H1 (cell line): Measurements from ENCODE around the gene DOK1. TPM values are rescaled to one million over a fixed set of nuclear protein-coding genes. Genes with fewer than 3 reads are reported as not detected.

Experiments
- CTCF ChIA-PET: fragments of 300-600 bp; sonication (Branson Sonifier 250); formaldehyde crosslinking; loops from one replicate; lab custom pipeline; 2021; ENCODE audit not compliant: partially characterized antibody; lab: Charles Lee
- POLR2A ChIA-PET: fragments of 300-600 bp; sonication (Branson Sonifier 250); formaldehyde crosslinking; loops from one replicate; lab custom pipeline; 2021; ENCODE audit warnings: inconsistent platforms; ENCODE audit not compliant: partially characterized antibody; lab: Charles Lee
- DNase-seq, 2 experiments: peaks; one replicate each; pipeline versions ENCODE4 v3.0.0 to v3.0.0-alpha.2; 2010 to 2022; ENCODE audit warnings: low spot score in 2 of 2, low read depth in 1 of 2, mixed read lengths in 1 of 2
- FAIRE-seq: peaks from 2 replicates; lab custom pipeline; 2011; peaks lifted over from hg19 to GRCh38; lab: Jason Lieb, UNC
- H2AFZ ChIP-seq: 2 replicates; pipeline ENCODE4 v1.8.1; 2012; ENCODE audit warnings: low read length, inconsistent platforms
- H2AK5ac ChIP-seq: 2 replicates; pipeline ENCODE4 v1.6.1; 2013; ENCODE audit warnings: low read depth, low read length
- H2BK120ac ChIP-seq: replicated peaks from 2 replicates; pipeline ENCODE3; 2013; ENCODE audit warnings: low read depth, low read length, inconsistent platforms
- H2BK12ac ChIP-seq: 2 replicates; pipeline ENCODE4 v1.6.1; 2013; ENCODE audit warnings: low read depth, low read length
- H2BK15ac ChIP-seq: 2 replicates; pipeline ENCODE4 v1.6.1; 2013; ENCODE audit warnings: low read length
- H2BK20ac ChIP-seq: 2 replicates; pipeline ENCODE4 v1.6.1; 2013; ENCODE audit warnings: low read length
- H2BK5ac ChIP-seq: 2 replicates; pipeline ENCODE4 v1.6.1; 2013; ENCODE audit warnings: low read depth, low read length
- H3K14ac ChIP-seq: 2 replicates; pipeline ENCODE4 v1.6.1; 2013; ENCODE audit warnings: inconsistent platforms; ENCODE audit not compliant: insufficient read length
- H3K18ac ChIP-seq: 2 replicates; pipeline ENCODE4 v1.6.1; 2013; ENCODE audit warnings: low read length; ENCODE audit errors: extremely low read depth
- H3K23ac ChIP-seq: 2 replicates; pipeline ENCODE4 v1.6.1; 2013; ENCODE audit warnings: inconsistent platforms; ENCODE audit not compliant: insufficient read length
- H3K23me2 ChIP-seq: 2 replicates; pipeline ENCODE4 v1.6.1; 2013; ENCODE audit warnings: low read depth, low read length
- H3K27ac ChIP-seq: 2 replicates; pipeline ENCODE4 v1.6.1; 2011; ENCODE audit warnings: low read depth, low read length, inconsistent platforms
- H3K27me3 ChIP-seq, 4 experiments: replicated peaks in 1 of 4; 1 replicate in 1 of 4; 2 replicates in 3 of 4; pipeline versions ENCODE4 v1.6.1 to v1.8.1; 2011 to 2013; ENCODE audit warnings: low read length in 3 of 4, mild to moderate bottlenecking in 3 of 4, inconsistent platforms in 2 of 4, mixed read lengths in 2 of 4, moderate library complexity in 1 of 4; ENCODE audit not compliant: control insufficient read depth in 3 of 4, insufficient read depth in 3 of 4; ENCODE audit errors: extremely low read depth in 1 of 4
- H3K36me3 ChIP-seq, 4 experiments: 2 replicates each; pipeline versions ENCODE4 v1.6.1 to v1.8.1; 2011 to 2013; ENCODE audit warnings: mild to moderate bottlenecking in 4 of 4, low read length in 3 of 4, moderate library complexity in 2 of 4, control low read depth in 1 of 4, inconsistent platforms in 1 of 4; ENCODE audit not compliant: insufficient read depth in 4 of 4, control insufficient read depth in 2 of 4
- H3K4ac ChIP-seq: replicated peaks from 2 replicates; pipeline ENCODE3; 2013; ENCODE audit warnings: low read length, low read depth, mixed read lengths, inconsistent platforms; ENCODE audit not compliant: insufficient read length
- H3K4me1 ChIP-seq, 4 experiments: replicated peaks in 1 of 4; 1 replicate in 1 of 4; 2 replicates in 3 of 4; pipeline versions ENCODE4 v1.6.1 to v1.8.1; 2011 to 2013; ENCODE audit warnings: low read length in 3 of 4, inconsistent platforms in 2 of 4, mixed read lengths in 1 of 4; ENCODE audit not compliant: insufficient read depth in 4 of 4, control insufficient read depth in 3 of 4
- H3K4me2 ChIP-seq, 2 experiments: 2 replicates each; pipeline versions ENCODE4 v1.6.1 to v1.8.1; 2011 to 2013; ENCODE audit warnings: low read depth in 2 of 2, low read length in 2 of 2, control low read depth in 1 of 2, inconsistent platforms in 1 of 2, mild to moderate bottlenecking in 1 of 2; ENCODE audit not compliant: insufficient read depth in 1 of 2
- H3K4me3 ChIP-seq, 4 experiments: fragments of 200-600, 300-600 bp in 1 of 4; sonication (generic), shearing (Covaris generic), sonication (Bioruptor Twin) in 1 of 4; 2 replicates each; pipeline versions ENCODE4 v1.5.1 to v1.8.1; 2011 to 2016; ENCODE audit warnings: low read length in 4 of 4, low read depth in 3 of 4, control low read depth in 2 of 4, inconsistent platforms in 2 of 4, mild to moderate bottlenecking in 2 of 4, mixed read lengths in 1 of 4, moderate library complexity in 1 of 4; ENCODE audit not compliant: insufficient read depth in 2 of 4; ENCODE audit errors: extremely low read depth in 1 of 4
- H3K56ac ChIP-seq: replicated peaks from 2 replicates; pipeline ENCODE3; 2013; ENCODE audit warnings: low read depth, mild to moderate bottlenecking, mixed read lengths, low read length, inconsistent platforms; ENCODE audit not compliant: insufficient read length
- H3K79me1 ChIP-seq: 2 replicates; pipeline ENCODE4 v1.6.1; 2013; ENCODE audit warnings: low read depth, low read length, control low read depth
- H3K79me2 ChIP-seq, 2 experiments: 2 replicates each; pipeline versions ENCODE4 v1.6.1 to v1.8.1; 2012 to 2013; ENCODE audit warnings: low read length in 2 of 2, mild to moderate bottlenecking in 2 of 2, inconsistent platforms in 1 of 2; ENCODE audit not compliant: insufficient read depth in 2 of 2, control insufficient read depth in 1 of 2
- H3K9ac ChIP-seq, 4 experiments: replicated peaks in 1 of 4; 1 replicate in 1 of 4; 2 replicates in 3 of 4; pipeline versions ENCODE4 v1.6.1 to v1.8.1; 2011 to 2013; ENCODE audit warnings: low read depth in 3 of 4, low read length in 3 of 4, control low read depth in 2 of 4, mild to moderate bottlenecking in 2 of 4, moderate library complexity in 2 of 4, inconsistent platforms in 1 of 4; ENCODE audit errors: extremely low read depth in 1 of 4
- H3K9me3 ChIP-seq, 2 experiments: 2 replicates each; pipeline versions ENCODE4 v1.6.1 to v1.8.1; 2012 to 2013; ENCODE audit warnings: mild to moderate bottlenecking in 2 of 2, moderate library complexity in 2 of 2, control low read depth in 1 of 2, inconsistent platforms in 1 of 2, low read depth in 1 of 2, low read length in 1 of 2, mixed read lengths in 1 of 2; ENCODE audit not compliant: insufficient read depth in 2 of 2
- H4K20me1 ChIP-seq, 2 experiments: replicated peaks in 1 of 2; 2 replicates each; pipeline versions ENCODE3 to v1.8.1; 2011 to 2013; ENCODE audit warnings: inconsistent platforms in 2 of 2, low read length in 2 of 2, mild to moderate bottlenecking in 1 of 2; ENCODE audit not compliant: insufficient read depth in 2 of 2, control insufficient read depth in 1 of 2
- H4K5ac ChIP-seq: 2 replicates; pipeline ENCODE4 v1.6.1; 2013; ENCODE audit warnings: low read length, low read depth, mixed read lengths, inconsistent platforms; ENCODE audit not compliant: insufficient read length
- H4K8ac ChIP-seq: 2 replicates; pipeline ENCODE4 v1.8.0; 2013; ENCODE audit warnings: mild to moderate bottlenecking, moderate library complexity, low read length, inconsistent platforms; ENCODE audit not compliant: insufficient read depth; ENCODE audit errors: extremely low read depth
- H4K91ac ChIP-seq: replicated peaks from 2 replicates; pipeline ENCODE3; 2013; ENCODE audit warnings: low read length, mixed read lengths, inconsistent platforms; ENCODE audit not compliant: insufficient read length
- ASH2L ChIP-seq: fragments of 200-600, 300-600 bp; sonication (generic); IDR thresholded peaks from one replicate; pipeline ENCODE4 v1.7.1; 2017; ENCODE audit warnings: low read length
- CTBP2 ChIP-seq: IDR thresholded peaks from 2 replicates; pipeline ENCODE4 v1.7.0; 2011; ENCODE audit warnings: borderline replicate concordance, mild to moderate bottlenecking, moderate library complexity, mixed read lengths, low read length; ENCODE audit not compliant: insufficient read depth, insufficient read length
- KDM4A ChIP-seq: IDR thresholded peaks from one replicate; pipeline ENCODE4 v1.7.1; 2012; ENCODE audit warnings: low read depth, mild to moderate bottlenecking, moderate library complexity, low read length, inconsistent platforms; ENCODE audit not compliant: severe bottlenecking
- KDM5A ChIP-seq: fragments of 200-600 bp; IDR thresholded peaks from 2 replicates; pipeline ENCODE4 v1.7.1; 2012; ENCODE audit warnings: mild to moderate bottlenecking, low read length, inconsistent platforms, mixed read lengths
- NRF1 ChIP-seq: IDR thresholded peaks from 2 replicates; pipeline ENCODE4 v1.6.1; 2011; ENCODE audit warnings: mild to moderate bottlenecking, low read depth, low read length, improper control_type of control experiment
- RFX5 ChIP-seq: IDR thresholded peaks from 2 replicates; pipeline ENCODE4 v1.6.1; 2011; ENCODE audit warnings: low read depth, low read length, improper control_type of control experiment, borderline replicate concordance
- SAP30 ChIP-seq: fragments of 300-600 bp; sonication (generic); IDR thresholded peaks from 2 replicates; pipeline ENCODE4 v1.7.1; 2012; ENCODE audit warnings: low read length, moderate library complexity, mild to moderate bottlenecking, inconsistent platforms; ENCODE audit not compliant: insufficient read depth, insufficient replicate concordance
- SIN3A ChIP-seq, 2 experiments: IDR thresholded peaks in 1 of 2; conservative IDR thresholded peaks in 1 of 2; 2 replicates each; pipeline ENCODE4 v1.6.1; 2011 to 2012; ENCODE audit warnings: low read length in 2 of 2, improper control_type of control experiment in 1 of 2, low read depth in 1 of 2, mild to moderate bottlenecking in 1 of 2
- SP1 ChIP-seq: IDR thresholded peaks from 2 replicates; pipeline ENCODE4 v1.6.1; 2011; ENCODE audit warnings: low read depth, low read length
- SP4 ChIP-seq: IDR thresholded peaks from 2 replicates; pipeline ENCODE4 v1.6.1; 2012; ENCODE audit warnings: low read length, inconsistent platforms
- TAF1 ChIP-seq: IDR thresholded peaks from 2 replicates; pipeline ENCODE4 v1.6.1; 2011; ENCODE audit warnings: mild to moderate bottlenecking, low read depth, low read length
- WGBS, 2 experiments: shearing (Covaris generic) in 1 of 2; methylation state at CpG; one replicate each; pipeline versions ENCODE4 v1.1.6 to v1.1.7; 2013 to 2015; ENCODE audit warnings: low lambda C conversion rate in 2 of 2, mixed read lengths in 2 of 2, inconsistent platforms in 1 of 2, low coverage in 1 of 2, missing lambda C conversion rate in 1 of 2; ENCODE audit not compliant: insufficient replicate concordance in 2 of 2, insufficient coverage in 1 of 2, insufficient read length in 1 of 2; ENCODE audit errors: extremely low coverage in 1 of 2, missing lambda C conversion rate in 1 of 2; 5-methylcytosine and 5-hydroxymethylcytosine counted together
- polyA plus RNA-seq, 7 experiments: library from polyadenylated mRNA; depleted of rRNA in 3 of 7; stranded (reverse) in 5 of 7; unstranded in 2 of 7; fragments of >200 nt in 5 of 7; fragments of 200-250 nt in 2 of 7; gene quantifications; 1 replicate in 5 of 7; 2 replicates in 1 of 7; 4 replicates in 1 of 7; pipeline versions ENCODE4 v1.2.1 to v1.2.3, GENCODE V29; 2011 to 2013; ENCODE audit warnings: missing spikeins in 2 of 7, mixed read lengths in 2 of 7
- total RNA-seq: library from RNA; stranded (reverse); fragmentation: NEBNext Ultra II Directional; extraction: Animal tissue kit (Norgen Biotek cat#: 25700); gene quantifications from 2 replicates; pipeline ENCODE4 v1.2.1, GENCODE V29; 2021

Gene DOK1
- total and polyA plus RNA-seq, 2 of the 8 experiments (the other 6 are each of a cell fraction or from before 2014, with no cell fraction given): 11.0 to 14.3 TPM

DNA sequence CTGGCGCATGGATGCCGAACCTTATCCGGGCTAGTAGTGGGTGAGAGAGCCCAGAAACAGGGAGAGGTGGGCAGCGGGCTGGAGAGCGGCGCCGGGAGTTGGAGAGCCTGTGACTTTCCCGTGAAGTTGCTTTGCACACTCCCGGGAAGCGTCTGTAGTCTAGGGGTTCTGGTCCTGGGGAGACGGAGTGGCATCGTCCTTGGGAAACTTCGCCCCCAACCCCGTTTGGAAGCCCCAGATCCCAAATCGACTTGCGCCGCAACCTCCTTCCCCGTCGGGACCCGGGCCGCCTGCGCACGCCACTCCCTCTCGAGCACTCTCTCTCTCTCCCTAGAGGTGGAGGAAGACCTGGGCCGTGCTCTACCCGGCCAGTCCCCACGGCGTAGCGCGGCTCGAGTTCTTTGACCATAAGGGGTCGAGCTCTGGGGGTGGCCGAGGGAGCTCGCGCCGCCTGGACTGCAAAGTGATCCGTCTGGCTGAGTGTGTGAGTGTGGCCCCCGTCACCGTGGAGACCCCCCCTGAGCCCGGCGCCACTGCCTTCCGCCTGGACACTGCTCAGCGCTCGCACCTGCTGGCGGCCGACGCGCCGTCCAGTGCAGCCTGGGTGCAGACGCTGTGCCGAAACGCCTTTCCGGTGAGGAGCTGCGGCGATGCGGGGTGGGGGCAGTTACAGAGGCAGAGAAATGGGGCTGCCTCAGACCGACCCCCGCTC is 456 bp downstream of the DOK1 start:
- Histone ChIP-seq H3K27me3 (peaks cover 4 to 50% (median 32%) of the 10 kb centered on the region in 4 experiments), H3K27ac (no peak overlapping the region)
- TF ChIP-seq SP1: no peak
- peak; percentile 36 for TF ChIP-seq ASH2L
- no peak for TF ChIP-seq RFX5
- TF ChIP-seq KDM4A: peak; percentile 89
- TF ChIP-seq KDM5A: no peak
- no peak for TF ChIP-seq SP4
- TF ChIP-seq TAF1: peak; percentile 35
- peak; percentile 34 for TF ChIP-seq SAP30
- peak in 1 of 2 experiments; percentile 10; a peak in 1 of 4 replicates for TF ChIP-seq SIN3A (conservative IDR thresholded peaks at IDR 0.05 in 1 of 2, IDR thresholded peaks at IDR 0.05 in 1 of 2; ENCODE audit: low read depth in 1 of 2, low read length in 2 of 2)
- TF ChIP-seq NRF1: no peak
- TF ChIP-seq CTBP2: peak; percentile 60

More for the DNA sequence above, 456 bp downstream of the DOK1 start:
- no peak overlapping the region for H3K23ac ChIP-seq
- peaks cover 0 to 3% (median 0%) of the 10 kb centered on the region in 4 experiments; a peak in 1 of 8 replicates for H3K36me3 ChIP-seq
- peak overlapping the region; percentile 83 to 94 (median 90) for H3K4me3 ChIP-seq
- peaks cover 2 to 4% of the 10 kb centered on the region in 2 experiments for H4K20me1 ChIP-seq
- no peak overlapping the region for H4K91ac ChIP-seq
- POLR2A ChIA-PET: interaction anchor here (0.6 to 2.6 kb wide), 10 partner anchors 8 to 72 kb away, joined by 3 to 16 read pairs (median 4); partner anchors contain the start of genes AUP1, CCDC142, HTRA2 and TTC31
- peak overlapping the region; percentile 81 for H2AFZ ChIP-seq
- CTCF ChIA-PET: interaction anchor here (1.4 to 7.5 kb wide), 3 partner anchors 17 to 72 kb away, joined by 4 to 56 read pairs (median 10); partner anchors contain the start of genes CCDC142 and TTC31
- H3K4me2 ChIP-seq: peak overlapping the region; percentile 93 to 94
- H3K4me1 ChIP-seq: peaks cover 1 to 10% (median 7%) of the 10 kb centered on the region in 4 experiments
- peak overlapping the region; percentile 53 for H3K14ac ChIP-seq
- peak overlapping the region; percentile 2 to 65 (median 50); a peak in 6 of 7 replicates for H3K9ac ChIP-seq
- H2AK5ac ChIP-seq: no peak overlapping the region
- H3K18ac ChIP-seq: peak overlapping the region; percentile 87; the same call in 1 of the 2 replicates
- H3K9me3 ChIP-seq: no peaks in the 10 kb centered on the region
- H2BK120ac ChIP-seq: peak overlapping the region; percentile 41
- WGBS, 2 experiments: 0% methylated on average over 50 of the region's 58 CpGs; no CpG with 5 or more reads in 1 of the 2 experiments
- H3K23me2 ChIP-seq: peaks cover 18% of the 10 kb centered on the region
- FAIRE-seq: no peak
- no peak overlapping the region for H3K4ac ChIP-seq
- 0 out of 2 replicates have a peak overlapping the region, but pooled peaks have one; percentile 80 for H2BK12ac ChIP-seq
- peak in 1 of 2 experiments; percentile 76 for DNase-seq
- H4K5ac ChIP-seq: peak overlapping the region; percentile 52
- H3K79me2 ChIP-seq: no peaks in the 10 kb centered on the region
- H3K79me1 ChIP-seq: no peaks in the 10 kb centered on the region; the same call in 1 of the 2 replicates
- 0 out of 2 replicates have a peak overlapping the region, but pooled peaks have one; percentile 46 for H2BK15ac ChIP-seq
- H2BK20ac ChIP-seq: no peak overlapping the region
- no peak overlapping the region for H2BK5ac ChIP-seq
- H4K8ac ChIP-seq: peak overlapping the region; percentile 73
- H3K56ac ChIP-seq: peak overlapping the region; percentile 56
